Breast epithelium (tissue), 4 donors: Measurements from ENCODE around the gene BPTF. TPM values are rescaled to one million over a fixed set of nuclear protein-coding genes. Genes with fewer than 3 reads are reported as not detected.
"Not testable (repeated sequence)": the region's sequence is repeated elsewhere in the genome, so short reads cannot be mapped to it uniquely, and the experiment has no call there.

Experiments
- DNase-seq, 2 donors: peaks; one replicate each; pipeline ENCODE4 v3.0.0-alpha.2; 2019; ENCODE audit warnings: low spot score in 2 of 2
- H3K27ac ChIP-seq, 2 donors: fragments of 200-600 bp; sonication (generic) in 1 of 2; one replicate each; pipeline ENCODE4 v1.5.1; 2016 to 2019; ENCODE audit warnings: mild to moderate bottlenecking in 1 of 2
- H3K27me3 ChIP-seq, 2 donors: fragments of 200-600 bp; sonication (generic) in 1 of 2; one replicate each; pipeline versions ENCODE4 v1.5.1 to v1.6.0; 2017 to 2019; ENCODE audit warnings: control low read depth in 1 of 2, mild to moderate bottlenecking in 1 of 2
- H3K36me3 ChIP-seq: fragments of 200-600 bp; one replicate; pipeline ENCODE4 v1.5.1; 2019
- H3K4me1 ChIP-seq, 2 donors: fragments of 200-600 bp; sonication (generic); one replicate each; pipeline ENCODE4 v1.5.1; 2016 to 2019; ENCODE audit warnings: control low read depth in 1 of 2
- H3K4me3 ChIP-seq, 3 donors: fragments of 200-600 bp; sonication (generic); 1 replicate in 2 of 3; 2 replicates in 1 of 3; pipeline ENCODE4 v1.5.1; 2016 to 2019; ENCODE audit warnings: mild to moderate bottlenecking in 3 of 3, moderate library complexity in 2 of 3
- H3K9me3 ChIP-seq, 2 donors: fragments of 200-600 bp; sonication (generic) in 1 of 2; one replicate each; pipeline ENCODE4 v1.5.1; 2016 to 2019; ENCODE audit warnings: control low read depth in 1 of 2
- CTCF ChIP-seq, 3 donors: fragments of 450-650 bp; IDR thresholded peaks; one replicate each; pipeline ENCODE4 v1.5.1; 2016 to 2017; ENCODE audit warnings: antibody characterized with exemption in 3 of 3, mild to moderate bottlenecking in 3 of 3, moderate library complexity in 3 of 3
- POLR2A ChIP-seq: fragments of 450-650 bp; IDR thresholded peaks from one replicate; pipeline ENCODE4 v1.6.1; 2016; ENCODE audit warnings: antibody characterized with exemption, mild to moderate bottlenecking, moderate library complexity
- POLR2AphosphoS5 ChIP-seq, 3 donors: sonication (generic); formaldehyde crosslinking; IDR thresholded peaks; one replicate each; pipeline ENCODE4 v1.6.1; 2017; ENCODE audit warnings: antibody characterized with exemption in 3 of 3
- intact Hi-C: fragments of 100-400 bp; cut with DNase I; formaldehyde crosslinking; loops from one replicate; pipeline ENCODE4 v1.15.1; 2023; ENCODE audit warnings: low total_unique reads
- total RNA-seq, 3 donors: library from RNA; depleted of rRNA; stranded (reverse); fragments of >200 nt; gene quantifications; one replicate each; pipeline ENCODE4 v1.1.0, GENCODE V29; 2016

The BPTF gene
- total RNA-seq, 3 donors from 2014 or later = 97.6 to 142 (median 120) TPM

- intact Hi-C loops = no loop called here
- no peaks in the 10 kb centered on the region for H3K9me3 ChIP-seq
- DNase-seq = no peak
- no peaks in the 10 kb centered on the region for H3K27me3 ChIP-seq
- no peaks in the 10 kb centered on the region for H3K36me3 ChIP-seq
- no peak for TF ChIP-seq POLR2A
- no peak for TF ChIP-seq CTCF (IDR thresholded peaks at IDR 0.05)
- TF ChIP-seq POLR2AphosphoS5 (IDR thresholded peaks at IDR 0.05) = no peak
- no peak overlapping the region for H3K4me3 ChIP-seq
- no peaks in the 10 kb centered on the region for H3K4me1 ChIP-seq
- no peak overlapping the region for H3K27ac ChIP-seq
Observed at GRCh38 chr17:68021963-68022362, 196.7 kb downstream of the BPTF start.

- DNase-seq, H3K36me3 ChIP-seq, H3K4me1 ChIP-seq, H3K4me3 ChIP-seq, H3K27ac ChIP-seq, H3K9me3 ChIP-seq, H3K27me3 ChIP-seq, intact Hi-C loops: not testable (repeated sequence)
Observed at GRCh38 chr17:68022547-68022946, 197.2 kb downstream of the BPTF start.

- peaks cover 0 to under 1% of the 10 kb centered on the region in 2 donors for H3K4me1 ChIP-seq
- no peak overlapping the region for H3K4me3 ChIP-seq
- TF ChIP-seq CTCF (IDR thresholded peaks at IDR 0.05) = no peak
- TF ChIP-seq POLR2A = no peak
- no peak for TF ChIP-seq POLR2AphosphoS5 (IDR thresholded peaks at IDR 0.05)
- H3K36me3 ChIP-seq = no peaks in the 10 kb centered on the region
- no peak overlapping the region for H3K27ac ChIP-seq
- H3K27me3 ChIP-seq = no peaks in the 10 kb centered on the region
- H3K9me3 ChIP-seq = no peaks in the 10 kb centered on the region
- no peak for DNase-seq
- intact Hi-C loops = no loop called here
Observed at GRCh38 chr17:68029512-68030215, 204.4 kb downstream of the BPTF start.

Other genes starting within 250 kb of the BPTF start
- gene NOL11, start 107.6 kb upstream of the BPTF start, total RNA-seq = 10 to 100 TPM; 25.1 to 45.5 (median 35.4) TPM
- gene C17orf58, start 171.0 kb downstream of the BPTF start, total RNA-seq = 10 to 100 TPM in 2 of 3 donors, 1 to 10 TPM in 1; 6.6 to 18.7 (median 12.0) TPM
- gene KPNA2, start 210.2 kb downstream of the BPTF start, total RNA-seq = 10 to 100 TPM; 19.7 to 21.9 (median 20.5) TPM